K562 (cell line): ENCODE data around the gene CCM2. TPM values are rescaled to one million over a fixed set of nuclear protein-coding genes. Genes with fewer than 3 reads are reported as not detected.

ENCODE experiments used
- BCOR ChIP-seq: fragments of 450-650 bp; IDR thresholded peaks from 2 replicates; pipeline ENCODE4 v1.6.1; 2016
- CAMTA2 ChIP-seq: fragments of 250-450 bp; sonication (Bioruptor Pico); conservative IDR thresholded peaks from 2 replicates; pipeline ENCODE4 v1.5.1; 2022
- CEBPB ChIP-seq: fragments of 450-650 bp; IDR thresholded peaks from 2 replicates; pipeline ENCODE4 v1.6.1; 2016; ENCODE audit warnings: missing genetic modification characterization, missing compliant biosample characterization
- CREM ChIP-seq: IDR thresholded peaks from 2 replicates; pipeline ENCODE4 v1.6.1; 2014; ENCODE audit warnings: antibody characterized with exemption, low read depth
- CSDE1 ChIP-seq, 2 experiments: fragments of 450-650 bp; IDR thresholded peaks; 2 replicates each; pipeline ENCODE4 v1.6.1; 2016; ENCODE audit warnings: mild to moderate bottlenecking in 1 of 2
- GATAD2B ChIP-seq: fragments of 450-650 bp; IDR thresholded peaks from 2 replicates; pipeline ENCODE4 v1.6.1; 2017; ENCODE audit warnings: mild to moderate bottlenecking, borderline replicate concordance
- HEY1 ChIP-seq: fragments of 250-450 bp; sonication (Bioruptor Pico); IDR thresholded peaks from 2 replicates; pipeline ENCODE4 v1.5.0; 2020; ENCODE audit warnings: mild to moderate bottlenecking, moderate library complexity, borderline replicate concordance
- SAFB ChIP-seq: fragments of 200-400 bp; formaldehyde crosslinking; IDR thresholded peaks from 2 replicates; pipeline ENCODE4 v1.6.1; 2017; ENCODE audit warnings: low read depth, low read length, borderline replicate concordance
- SIX5 ChIP-seq, 2 experiments: IDR thresholded peaks; 2 replicates each; pipeline ENCODE4 v1.6.1; 2011; ENCODE audit warnings: low read length in 2 of 2, borderline replicate concordance in 1 of 2, low read depth in 1 of 2, mild to moderate bottlenecking in 1 of 2, moderate library complexity in 1 of 2; ENCODE audit not compliant: insufficient read depth in 1 of 2
- STAT5A ChIP-seq: IDR thresholded peaks from 2 replicates; pipeline ENCODE4 v1.6.1; 2012; ENCODE audit warnings: low read length, inconsistent platforms, borderline replicate concordance
- WHSC1 ChIP-seq: IDR thresholded peaks from one replicate; pipeline ENCODE4 v1.6.1; 2012; ENCODE audit warnings: low read length, control low read depth, inconsistent platforms
- ZBED1 ChIP-seq: IDR thresholded peaks from 2 replicates; pipeline ENCODE4 v1.6.1; 2014
- ZKSCAN3 ChIP-seq: fragments of 250-450 bp; sonication (Bioruptor Pico); IDR thresholded peaks from 2 replicates; pipeline ENCODE4 v1.4.0; 2020
- ZNF174 ChIP-seq: fragments of 250-450 bp; sonication (Bioruptor Pico); IDR thresholded peaks from 2 replicates; pipeline ENCODE4 v1.4.0; 2020; ENCODE audit warnings: mild to moderate bottlenecking
- ZNF212 ChIP-seq: fragments of 450-650 bp; formaldehyde crosslinking; IDR thresholded peaks from 2 replicates; pipeline ENCODE4 v1.4.0; 2020; ENCODE audit warnings: mild to moderate bottlenecking
- ZNF274 ChIP-seq: IDR thresholded peaks from 2 replicates; pipeline ENCODE4 v1.6.1; 2011; ENCODE audit warnings: low read depth, mild to moderate bottlenecking, low read length, moderate library complexity, borderline replicate concordance
- ZSCAN29 ChIP-seq: fragments of 450-650 bp; IDR thresholded peaks from 2 replicates; pipeline ENCODE4 v1.6.1; 2017
- polyA plus RNA-seq, 8 experiments: library from polyadenylated mRNA; depleted of rRNA in 4 of 8; stranded (reverse) in 5 of 8; unstranded in 3 of 8; fragments of >200 nt; fragmentation: Nextera tagmentation in 2 of 8; fragmentation: Illumina TruSeq in 1 of 8; extraction: Ambion mirVana in 2 of 8; extraction: Trizol in 1 of 8; gene quantifications; 2 replicates each; pipeline versions ENCODE4 v1.2.1 to v1.2.3, GENCODE V29; 2011 to 2014; ENCODE audit warnings: inconsistent platforms in 1 of 8, missing spikeins in 1 of 8
- total RNA-seq, 7 experiments: library from RNA; depleted of rRNA in 6 of 7; stranded (reverse); fragments of >200 nt in 6 of 7; fragmentation: Illumina TruSeq in 2 of 7; extraction: Trizol in 2 of 7; gene quantifications; 2 replicates each; pipeline versions ENCODE4 v1.2.1 to v1.2.3, GENCODE V29; 2011 to 2021; ENCODE audit warnings: low replicate concordance in 1 of 7
- TF ChIP-seq, protein P1 (sequence below): fragments of 250-450 bp; sonication (Bioruptor Pico); IDR thresholded peaks from 2 replicates; pipeline ENCODE4 v1.8.0; 2021; ENCODE audit warnings: borderline replicate concordance, mild to moderate bottlenecking, moderate library complexity; ENCODE audit not compliant: poor library complexity, severe bottlenecking
- TF ChIP-seq, protein P2 (sequence below): fragments of 250-450 bp; sonication (Bioruptor Pico); IDR thresholded peaks from 2 replicates; pipeline ENCODE4 v1.4.0; 2020; ENCODE audit warnings: mild to moderate bottlenecking, moderate library complexity, borderline replicate concordance
- TF ChIP-seq, protein P3 (sequence below): fragments of 450-650 bp; IDR thresholded peaks from 2 replicates; pipeline ENCODE4 v1.7.0; 2016; ENCODE audit warnings: borderline replicate concordance
- TF ChIP-seq, protein P4 (sequence below): fragments of 250-450 bp; sonication (Bioruptor Pico); IDR thresholded peaks from 2 replicates; pipeline ENCODE4 v1.4.0; 2020
- TF ChIP-seq, protein P5 (sequence below): fragments of 450-650 bp; IDR thresholded peaks from 2 replicates; pipeline ENCODE4 v1.7.1; 2018; ENCODE audit warnings: mild to moderate bottlenecking, low read depth; ENCODE audit not compliant: partially characterized antibody

Gene CCM2
- total and polyA plus RNA-seq, 9 of the 15 experiments (the other 6 are each of a cell fraction or from before 2014, with no cell fraction given): 0.41 to 38.6 (median 25.9) TPM

DNA sequence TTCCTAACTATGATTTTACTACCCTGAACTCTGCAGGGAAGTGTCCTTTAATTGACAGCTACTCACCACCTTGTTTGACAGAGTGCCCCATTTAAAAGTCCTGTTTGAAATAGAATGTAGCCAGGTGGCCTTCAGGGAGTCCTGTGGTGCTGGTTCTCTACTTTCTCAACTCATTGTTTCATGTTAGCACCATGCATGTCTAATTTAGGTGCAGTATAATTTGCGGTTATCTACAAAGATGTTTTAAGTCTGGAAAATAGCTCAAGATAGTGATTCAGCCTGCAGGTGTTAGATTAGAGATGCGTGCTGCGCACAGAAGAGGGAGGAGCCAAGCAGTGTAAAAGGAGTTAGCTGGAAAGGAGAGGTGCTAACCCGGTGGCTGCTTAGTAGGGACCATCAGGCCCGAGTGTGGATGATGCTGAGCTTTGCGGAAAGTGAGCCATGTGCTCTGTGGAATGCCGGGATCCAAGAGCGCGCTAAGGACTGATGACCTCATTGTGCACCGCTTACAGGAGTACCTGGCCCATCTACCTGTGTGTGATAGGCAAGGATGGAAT is 1.2 kb downstream of the CCM2 start (continued):
- TF ChIP-seq, protein P1, sequence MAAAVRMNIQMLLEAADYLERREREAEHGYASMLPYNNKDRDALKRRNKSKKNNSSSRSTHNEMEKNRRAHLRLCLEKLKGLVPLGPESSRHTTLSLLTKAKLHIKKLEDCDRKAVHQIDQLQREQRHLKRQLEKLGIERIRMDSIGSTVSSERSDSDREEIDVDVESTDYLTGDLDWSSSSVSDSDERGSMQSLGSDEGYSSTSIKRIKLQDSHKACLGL (CRISPR knock-in tag): no peak
- no peak for TF ChIP-seq WHSC1
- no peak for TF ChIP-seq HEY1 (CRISPR knock-in tag)
- TF ChIP-seq CAMTA2 (CRISPR knock-in tag): no peak
- TF ChIP-seq ZKSCAN3 (CRISPR knock-in tag): no peak
- no peak for TF ChIP-seq BCOR
- TF ChIP-seq CSDE1 (IDR thresholded peaks at IDR 0.05): no peak
- TF ChIP-seq, protein P2, sequence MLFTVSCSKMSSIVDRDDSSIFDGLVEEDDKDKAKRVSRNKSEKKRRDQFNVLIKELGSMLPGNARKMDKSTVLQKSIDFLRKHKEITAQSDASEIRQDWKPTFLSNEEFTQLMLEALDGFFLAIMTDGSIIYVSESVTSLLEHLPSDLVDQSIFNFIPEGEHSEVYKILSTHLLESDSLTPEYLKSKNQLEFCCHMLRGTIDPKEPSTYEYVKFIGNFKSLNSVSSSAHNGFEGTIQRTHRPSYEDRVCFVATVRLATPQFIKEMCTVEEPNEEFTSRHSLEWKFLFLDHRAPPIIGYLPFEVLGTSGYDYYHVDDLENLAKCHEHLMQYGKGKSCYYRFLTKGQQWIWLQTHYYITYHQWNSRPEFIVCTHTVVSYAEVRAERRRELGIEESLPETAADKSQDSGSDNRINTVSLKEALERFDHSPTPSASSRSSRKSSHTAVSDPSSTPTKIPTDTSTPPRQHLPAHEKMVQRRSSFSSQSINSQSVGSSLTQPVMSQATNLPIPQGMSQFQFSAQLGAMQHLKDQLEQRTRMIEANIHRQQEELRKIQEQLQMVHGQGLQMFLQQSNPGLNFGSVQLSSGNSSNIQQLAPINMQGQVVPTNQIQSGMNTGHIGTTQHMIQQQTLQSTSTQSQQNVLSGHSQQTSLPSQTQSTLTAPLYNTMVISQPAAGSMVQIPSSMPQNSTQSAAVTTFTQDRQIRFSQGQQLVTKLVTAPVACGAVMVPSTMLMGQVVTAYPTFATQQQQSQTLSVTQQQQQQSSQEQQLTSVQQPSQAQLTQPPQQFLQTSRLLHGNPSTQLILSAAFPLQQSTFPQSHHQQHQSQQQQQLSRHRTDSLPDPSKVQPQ (CRISPR knock-in tag): no peak
- no peak for TF ChIP-seq GATAD2B
- TF ChIP-seq CREM: no peak
- no peak for TF ChIP-seq SAFB
- no peak for TF ChIP-seq ZNF274
- TF ChIP-seq, protein P3, sequence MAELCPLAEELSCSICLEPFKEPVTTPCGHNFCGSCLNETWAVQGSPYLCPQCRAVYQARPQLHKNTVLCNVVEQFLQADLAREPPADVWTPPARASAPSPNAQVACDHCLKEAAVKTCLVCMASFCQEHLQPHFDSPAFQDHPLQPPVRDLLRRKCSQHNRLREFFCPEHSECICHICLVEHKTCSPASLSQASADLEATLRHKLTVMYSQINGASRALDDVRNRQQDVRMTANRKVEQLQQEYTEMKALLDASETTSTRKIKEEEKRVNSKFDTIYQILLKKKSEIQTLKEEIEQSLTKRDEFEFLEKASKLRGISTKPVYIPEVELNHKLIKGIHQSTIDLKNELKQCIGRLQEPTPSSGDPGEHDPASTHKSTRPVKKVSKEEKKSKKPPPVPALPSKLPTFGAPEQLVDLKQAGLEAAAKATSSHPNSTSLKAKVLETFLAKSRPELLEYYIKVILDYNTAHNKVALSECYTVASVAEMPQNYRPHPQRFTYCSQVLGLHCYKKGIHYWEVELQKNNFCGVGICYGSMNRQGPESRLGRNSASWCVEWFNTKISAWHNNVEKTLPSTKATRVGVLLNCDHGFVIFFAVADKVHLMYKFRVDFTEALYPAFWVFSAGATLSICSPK: no peak
- TF ChIP-seq ZNF212 (CRISPR knock-in tag): no peak
- TF ChIP-seq, protein P4, sequence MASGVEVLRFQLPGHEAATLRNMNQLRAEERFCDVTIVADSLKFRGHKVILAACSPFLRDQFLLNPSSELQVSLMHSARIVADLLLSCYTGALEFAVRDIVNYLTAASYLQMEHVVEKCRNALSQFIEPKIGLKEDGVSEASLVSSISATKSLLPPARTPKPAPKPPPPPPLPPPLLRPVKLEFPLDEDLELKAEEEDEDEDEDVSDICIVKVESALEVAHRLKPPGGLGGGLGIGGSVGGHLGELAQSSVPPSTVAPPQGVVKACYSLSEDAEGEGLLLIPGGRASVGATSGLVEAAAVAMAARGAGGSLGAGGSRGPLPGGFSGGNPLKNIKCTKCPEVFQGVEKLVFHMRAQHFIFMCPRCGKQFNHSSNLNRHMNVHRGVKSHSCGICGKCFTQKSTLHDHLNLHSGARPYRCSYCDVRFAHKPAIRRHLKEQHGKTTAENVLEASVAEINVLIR (CRISPR knock-in tag): no peak
- TF ChIP-seq, protein P5, sequence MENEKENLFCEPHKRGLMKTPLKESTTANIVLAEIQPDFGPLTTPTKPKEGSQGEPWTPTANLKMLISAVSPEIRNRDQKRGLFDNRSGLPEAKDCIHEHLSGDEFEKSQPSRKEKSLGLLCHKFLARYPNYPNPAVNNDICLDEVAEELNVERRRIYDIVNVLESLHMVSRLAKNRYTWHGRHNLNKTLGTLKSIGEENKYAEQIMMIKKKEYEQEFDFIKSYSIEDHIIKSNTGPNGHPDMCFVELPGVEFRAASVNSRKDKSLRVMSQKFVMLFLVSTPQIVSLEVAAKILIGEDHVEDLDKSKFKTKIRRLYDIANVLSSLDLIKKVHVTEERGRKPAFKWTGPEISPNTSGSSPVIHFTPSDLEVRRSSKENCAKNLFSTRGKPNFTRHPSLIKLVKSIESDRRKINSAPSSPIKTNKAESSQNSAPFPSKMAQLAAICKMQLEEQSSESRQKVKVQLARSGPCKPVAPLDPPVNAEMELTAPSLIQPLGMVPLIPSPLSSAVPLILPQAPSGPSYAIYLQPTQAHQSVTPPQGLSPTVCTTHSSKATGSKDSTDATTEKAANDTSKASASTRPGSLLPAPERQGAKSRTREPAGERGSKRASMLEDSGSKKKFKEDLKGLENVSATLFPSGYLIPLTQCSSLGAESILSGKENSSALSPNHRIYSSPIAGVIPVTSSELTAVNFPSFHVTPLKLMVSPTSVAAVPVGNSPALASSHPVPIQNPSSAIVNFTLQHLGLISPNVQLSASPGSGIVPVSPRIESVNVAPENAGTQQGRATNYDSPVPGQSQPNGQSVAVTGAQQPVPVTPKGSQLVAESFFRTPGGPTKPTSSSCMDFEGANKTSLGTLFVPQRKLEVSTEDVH: no peak
- TF ChIP-seq ZNF174 (CRISPR knock-in tag): no peak
- TF ChIP-seq CEBPB (tag): no peak
- no peak for TF ChIP-seq SIX5 (IDR thresholded peaks at IDR 0.05; ENCODE audit: borderline replicate concordance in 1 of 2, insufficient read depth in 1 of 2, low read depth in 1 of 2, low read length in 2 of 2)
- no peak for TF ChIP-seq ZBED1
- TF ChIP-seq ZSCAN29: no peak
- peak; percentile 66; the same call in 1 of the 2 replicates for TF ChIP-seq STAT5A
